Stomach (tissue), 9 donors: ENCODE results near the gene UNC45B. TPM values are rescaled to one million over a fixed set of nuclear protein-coding genes. Genes with fewer than 3 reads are reported as not detected.
"Not testable (repeated sequence)": the region's sequence is repeated elsewhere in the genome, so short reads cannot be mapped to it uniquely, and the experiment has no call there.

Experiments used
- DNase-seq, 2 donors: peaks; one replicate each; pipeline versions ENCODE4 v3.0.0 to v3.0.0-alpha.2; 2013 to 2019
- H3K27ac ChIP-seq, 5 donors: fragments of 200-600 bp in 4 of 5; sonication (generic) in 4 of 5; one replicate each; pipeline ENCODE4 v1.5.1; 2013 to 2019; ENCODE audit warnings: mild to moderate bottlenecking in 1 of 5, moderate library complexity in 1 of 5
- H3K27me3 ChIP-seq, 3 donors: fragments of 200-600 bp; sonication (generic); one replicate each; pipeline ENCODE4 v1.5.1; 2017 to 2019; ENCODE audit warnings: mixed run types in 1 of 3
- H3K36me3 ChIP-seq, 4 donors: fragments of 200-600 bp; sonication (generic); 1 replicate in 3 of 4; 2 replicates in 1 of 4; pipeline ENCODE4 v1.5.1; 2016 to 2019
- H3K4me1 ChIP-seq, 4 donors: fragments of 200-600 bp; sonication (generic); one replicate each; pipeline ENCODE4 v1.5.1; 2016 to 2019
- H3K4me3 ChIP-seq, 4 donors: fragments of 200-600 bp; sonication (generic) in 3 of 4; one replicate each; pipeline ENCODE4 v1.5.1; 2016 to 2019; ENCODE audit warnings: mild to moderate bottlenecking in 1 of 4
- H3K9me3 ChIP-seq, 4 donors: fragments of 200-600 bp; sonication (generic); one replicate each; pipeline ENCODE4 v1.5.1; 2016 to 2019
- EP300 ChIP-seq: sonication (generic); formaldehyde crosslinking; IDR thresholded peaks from one replicate; pipeline ENCODE4 v1.6.1; 2017; ENCODE audit warnings: antibody characterized with exemption
- POLR2A ChIP-seq, 4 donors: fragments of 450-650 bp; IDR thresholded peaks; one replicate each; pipeline ENCODE4 v1.6.1; 2016; ENCODE audit warnings: antibody characterized with exemption in 4 of 4, control low read depth in 2 of 4, mild to moderate bottlenecking in 1 of 4, moderate library complexity in 1 of 4
- POLR2AphosphoS5 ChIP-seq, 3 donors: sonication (generic); formaldehyde crosslinking; IDR thresholded peaks; one replicate each; pipeline ENCODE4 v1.6.1; 2016; ENCODE audit warnings: antibody characterized with exemption in 3 of 3
- WGBS, 5 donors: extraction: QIAGEN DNeasy Blood & Tissue Kit in 3 of 5; methylation state at CpG; one replicate each; pipeline versions ENCODE4 v1.1.5 to v1.1.7; 2013 to 2018; 5-methylcytosine and 5-hydroxymethylcytosine counted together
- intact Hi-C: fragments of 100-400 bp; cut with DNase I; formaldehyde crosslinking; loops from one replicate; pipeline ENCODE4 v1.15.1; 2023; ENCODE audit warnings: low total_unique reads
- polyA plus RNA-seq, 3 donors: library from polyadenylated mRNA; stranded (reverse); fragments of 200-250 nt; gene quantifications; one replicate each; pipeline ENCODE4 v1.2.3, GENCODE V29; 2013
- total RNA-seq, 5 donors: library from RNA; depleted of rRNA; stranded (reverse); fragments of >200 nt; gene quantifications; one replicate each; pipeline versions ENCODE4 v1.1.0 to v1.2.3, GENCODE V29; 2014 to 2016
- TF ChIP-seq, protein P1 (sequence below), 7 experiments: fragments of 450-650 bp in 4 of 7; fragments of 200-600 bp in 3 of 7; sonication (generic) in 3 of 7; IDR thresholded peaks; one replicate each; pipeline ENCODE4 v1.5.1; 2016 to 2019; ENCODE audit warnings: antibody characterized with exemption in 7 of 7, control low read depth in 2 of 7, mild to moderate bottlenecking in 1 of 7
- donor health status: healthy with polysubstance abuse.
- donor health status: Bipolar disorder and iron deficiency.
- donor health status: healthy.

The UNC45B gene
- total and polyA plus RNA-seq, 8 donors, result 0.05 to 1.8 (median 0.30) TPM; not detected in 2

DNA sequence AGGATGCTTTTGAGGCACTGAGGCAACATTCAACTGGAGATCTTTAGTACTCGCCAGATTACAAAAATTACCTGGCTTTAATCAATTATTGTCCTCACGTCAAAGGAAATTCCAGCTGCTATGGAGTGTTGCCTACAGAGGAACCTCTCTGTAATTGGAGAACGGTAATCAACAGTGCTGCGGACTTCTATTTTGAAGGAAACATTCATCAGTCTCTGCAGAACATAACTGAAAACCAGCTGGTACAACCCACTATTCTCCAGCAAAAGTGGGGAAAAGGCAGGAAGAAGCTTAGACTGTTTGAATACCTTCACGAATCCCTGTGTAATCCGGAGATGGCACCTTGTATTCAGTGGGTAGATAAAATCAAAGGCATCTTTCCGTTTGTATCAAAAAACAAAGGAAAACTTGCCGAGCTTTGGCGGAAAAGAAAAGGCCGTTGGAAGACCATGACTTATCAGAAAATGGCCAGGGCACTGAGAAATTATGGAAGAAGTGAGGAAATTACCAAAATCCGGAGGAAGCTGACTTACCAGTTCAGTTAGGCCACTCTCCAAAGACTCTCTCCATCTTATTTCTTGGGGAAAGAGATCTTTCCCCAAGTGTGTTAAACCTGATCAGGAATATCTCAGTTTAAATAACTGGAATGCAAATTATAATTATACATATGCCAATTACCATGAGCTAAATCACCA, 43.5 kb downstream of the UNC45B start:
- 70 to 81% (median 76%) methylated on average over 11 of the region's 11 CpGs for WGBS, 5 donors
- Histone ChIP-seq H3K27ac (no peak overlapping the region), H3K4me1 (no peaks in the 10 kb centered on the region), H3K27me3 (no peaks in the 10 kb centered on the region), H3K36me3 (no peaks in the 10 kb centered on the region), H3K9me3 (peaks cover 0 to 7% (median 0%) of the 10 kb centered on the region in 4 donors), H3K4me3 (no peak overlapping the region)
- no peak for DNase-seq
- intact Hi-C loops, result no loop called here
- TF ChIP-seq POLR2AphosphoS5 (IDR thresholded peaks at IDR 0.05) (no peak), EP300 (no peak)
- TF ChIP-seq, protein P1, sequence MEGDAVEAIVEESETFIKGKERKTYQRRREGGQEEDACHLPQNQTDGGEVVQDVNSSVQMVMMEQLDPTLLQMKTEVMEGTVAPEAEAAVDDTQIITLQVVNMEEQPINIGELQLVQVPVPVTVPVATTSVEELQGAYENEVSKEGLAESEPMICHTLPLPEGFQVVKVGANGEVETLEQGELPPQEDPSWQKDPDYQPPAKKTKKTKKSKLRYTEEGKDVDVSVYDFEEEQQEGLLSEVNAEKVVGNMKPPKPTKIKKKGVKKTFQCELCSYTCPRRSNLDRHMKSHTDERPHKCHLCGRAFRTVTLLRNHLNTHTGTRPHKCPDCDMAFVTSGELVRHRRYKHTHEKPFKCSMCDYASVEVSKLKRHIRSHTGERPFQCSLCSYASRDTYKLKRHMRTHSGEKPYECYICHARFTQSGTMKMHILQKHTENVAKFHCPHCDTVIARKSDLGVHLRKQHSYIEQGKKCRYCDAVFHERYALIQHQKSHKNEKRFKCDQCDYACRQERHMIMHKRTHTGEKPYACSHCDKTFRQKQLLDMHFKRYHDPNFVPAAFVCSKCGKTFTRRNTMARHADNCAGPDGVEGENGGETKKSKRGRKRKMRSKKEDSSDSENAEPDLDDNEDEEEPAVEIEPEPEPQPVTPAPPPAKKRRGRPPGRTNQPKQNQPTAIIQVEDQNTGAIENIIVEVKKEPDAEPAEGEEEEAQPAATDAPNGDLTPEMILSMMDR (IDR thresholded peaks at IDR 0.05), result no peak

DNA sequence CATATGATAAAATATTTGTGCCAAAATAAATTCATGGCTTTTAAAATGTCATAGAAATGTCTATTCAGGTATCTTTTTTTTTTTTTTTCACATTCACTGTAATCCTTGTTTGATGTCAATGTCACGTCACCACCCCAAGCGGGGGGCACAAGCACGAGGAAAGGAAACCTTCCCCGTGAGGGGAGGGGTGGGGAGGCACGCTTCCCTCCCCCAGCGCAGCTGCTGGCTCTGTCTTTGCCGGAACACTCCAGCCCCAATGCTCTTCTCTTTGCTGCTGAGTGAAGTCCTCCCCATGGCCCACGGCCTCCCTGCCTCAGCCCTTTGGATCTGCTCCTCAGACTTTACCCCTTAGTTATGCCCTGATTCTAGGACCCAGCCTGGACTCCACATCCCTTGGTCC, 45.1 kb downstream of the UNC45B start:
- no peaks in the 10 kb centered on the region for H3K36me3 ChIP-seq
- 71 to 80% (median 78%) methylated on average over 8 of the region's 8 CpGs for WGBS, 5 donors
- intact Hi-C loops, result no loop called here
- H3K27me3 ChIP-seq, result no peaks in the 10 kb centered on the region
- no peak for TF ChIP-seq POLR2AphosphoS5 (IDR thresholded peaks at IDR 0.05)
- H3K9me3 ChIP-seq, result peaks cover 0 to 7% (median 0%) of the 10 kb centered on the region in 4 donors
- H3K4me1 ChIP-seq, result no peaks in the 10 kb centered on the region
- DNase-seq, result no peak
- H3K27ac ChIP-seq, result no peak overlapping the region
- no peak overlapping the region for H3K4me3 ChIP-seq

DNA sequence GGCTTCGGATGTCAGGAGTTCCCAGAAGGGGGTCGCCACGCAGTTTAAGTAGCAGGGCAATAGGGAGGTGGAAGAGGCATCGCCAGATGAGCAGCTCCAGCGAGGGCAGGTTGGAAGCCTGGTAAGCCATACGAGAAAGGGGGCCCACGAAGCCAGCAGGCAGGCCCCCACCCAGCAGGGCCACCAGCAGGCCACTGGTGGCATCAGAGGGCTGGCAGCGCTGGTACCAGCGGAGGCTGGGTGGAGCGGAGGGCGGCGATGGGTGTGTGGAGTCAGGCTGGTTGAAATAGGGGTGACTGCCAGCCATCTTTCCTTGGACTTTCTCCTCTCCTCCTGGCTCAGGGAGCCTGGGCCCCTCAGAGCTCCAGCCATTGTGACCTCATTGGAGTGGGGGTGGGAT, 46.4 kb downstream of the UNC45B start, which contains the start of gene SLC35G3:
SLC35G3 (minus strand) TSS at position 393 of the 400 bp plus-strand sequence; CDS start at position 307, 86 bp downstream.
- intact Hi-C loops, H3K4me1 ChIP-seq, H3K27ac ChIP-seq, H3K4me3 ChIP-seq, DNase-seq, H3K36me3 ChIP-seq, H3K27me3 ChIP-seq, H3K9me3 ChIP-seq: not testable (repeated sequence)
- WGBS, 5 donors, result 88 to 94% (median 90%) methylated on average over 12 of the region's 12 CpGs

DNA sequence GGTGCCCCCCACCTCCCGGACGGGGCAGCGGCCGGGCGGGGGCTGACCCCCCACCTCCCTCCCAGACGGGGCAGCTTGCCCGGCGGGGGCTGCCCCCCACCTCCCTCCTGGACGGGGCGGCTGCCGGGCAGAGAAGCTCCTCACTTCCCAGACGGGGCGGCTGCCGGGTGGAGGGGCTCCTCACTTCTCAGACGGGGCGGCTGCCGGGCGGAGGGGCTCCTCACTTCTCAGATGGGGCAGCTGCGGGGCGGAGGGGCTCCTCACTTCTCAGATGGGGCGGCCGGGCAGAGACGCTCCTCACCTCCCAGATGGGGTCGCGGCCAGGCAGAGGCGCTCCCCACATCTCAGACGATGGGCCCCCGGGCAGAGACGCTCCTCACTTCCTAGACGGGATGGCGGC, 47.4 kb downstream of the UNC45B start:
- H3K4me1 ChIP-seq, H3K27ac ChIP-seq, H3K27me3 ChIP-seq, H3K36me3 ChIP-seq, intact Hi-C loops, DNase-seq, H3K4me3 ChIP-seq: not testable (repeated sequence)
- 93 to 98% (median 96%) methylated on average over 19 to 31 of the region's 31 CpGs for WGBS, 5 donors
- H3K9me3 ChIP-seq, result peaks cover 0 to 19% (median 9%) of the 10 kb centered on the region in 4 donors

DNA sequence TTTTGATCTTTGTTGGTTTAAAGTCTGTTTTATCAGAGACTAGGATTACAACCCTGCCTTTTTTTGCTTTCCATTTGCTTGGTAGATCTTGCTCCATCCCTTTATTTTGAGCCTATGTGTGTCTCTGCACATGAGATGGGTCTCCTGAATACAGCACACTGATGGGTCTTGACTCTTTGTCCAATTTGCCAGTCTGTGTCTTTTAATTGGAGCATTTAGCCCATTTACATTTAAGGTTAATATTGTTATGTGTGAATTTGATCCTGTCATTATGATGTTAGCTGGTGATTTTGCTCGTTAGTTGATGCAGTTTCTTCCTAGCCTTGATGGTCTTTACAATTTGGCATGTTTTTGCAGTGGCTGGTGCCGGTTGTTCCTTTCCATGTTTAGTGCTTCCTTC, 55.0 kb downstream of the UNC45B start:
- DNase-seq, H3K4me1 ChIP-seq, H3K4me3 ChIP-seq, H3K27me3 ChIP-seq, intact Hi-C loops, H3K27ac ChIP-seq, H3K36me3 ChIP-seq: not testable (repeated sequence)
- 62 to 87% (median 75%) methylated on average over 1 to 2 of the region's 2 CpGs for WGBS, 5 donors
- peaks cover 0 to 19% (median 10%) of the 10 kb centered on the region in 4 donors for H3K9me3 ChIP-seq

DNA sequence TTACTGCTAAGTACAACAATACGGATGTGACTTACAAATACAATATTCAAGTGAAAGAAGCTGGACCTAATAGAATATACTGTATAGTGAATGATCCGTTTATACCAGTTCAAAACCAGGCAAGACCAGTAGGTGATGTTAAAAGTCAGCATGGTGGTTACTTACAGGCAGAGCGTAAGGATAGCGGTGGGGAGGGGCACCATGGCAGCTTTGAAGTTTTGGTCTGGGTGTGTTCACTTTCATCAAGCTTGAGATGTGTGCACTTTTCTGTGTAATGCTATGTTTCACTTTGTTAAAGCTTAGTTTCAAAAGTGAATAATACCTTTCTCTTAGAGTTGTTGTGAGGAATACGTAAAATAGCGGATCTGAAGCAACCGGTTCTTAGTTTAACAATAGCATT, 63.1 kb downstream of the UNC45B start:
- Histone ChIP-seq H3K27ac (no peak overlapping the region), H3K4me1 (no peaks in the 10 kb centered on the region), H3K27me3 (no peaks in the 10 kb centered on the region), H3K36me3 (no peaks in the 10 kb centered on the region), H3K9me3 (no peaks in the 10 kb centered on the region), H3K4me3 (no peak overlapping the region)
- TF ChIP-seq POLR2A (IDR thresholded peaks at IDR 0.05), result no peak
- TF ChIP-seq, protein P1 (IDR thresholded peaks at IDR 0.05), result no peak
- TF ChIP-seq POLR2AphosphoS5 (IDR thresholded peaks at IDR 0.05), result no peak
- no peak for TF ChIP-seq EP300
- intact Hi-C loops, result no loop called here
- WGBS, 5 donors, result 89 to 93% (median 90%) methylated on average over 7 of the region's 7 CpGs
- DNase-seq, result no peak
